Lower lobe of right lung (tissue), 2 donors: ENCODE results near the gene LHFPL3. TPM values are rescaled to one million over a fixed set of nuclear protein-coding genes. Genes with fewer than 3 reads are reported as not detected.

Experiments
- ATAC-seq, 2 donors: fragments of 200-7000 bp; cut with Tn5 transposase; one replicate each; pipeline ENCODE4 v1.9.1; 2020 to 2022; ENCODE audit warnings: mild to moderate bottlenecking in 2 of 2, moderate library complexity in 2 of 2
- DNase-seq: peaks from one replicate; pipeline ENCODE4 v3.0.0-alpha.2; 2020
- H3K27ac ChIP-seq: fragments of 200-600 bp; one replicate; pipeline ENCODE4 v1.8.0; 2022
- H3K27me3 ChIP-seq: fragments of 200-600 bp; one replicate; pipeline ENCODE4 v1.8.0; 2022; ENCODE audit warnings: low read depth
- H3K36me3 ChIP-seq: fragments of 200-600 bp; one replicate; pipeline ENCODE4 v1.8.0; 2022; ENCODE audit warnings: mild to moderate bottlenecking
- H3K4me1 ChIP-seq: fragments of 200-600 bp; one replicate; pipeline ENCODE4 v1.8.0; 2022
- H3K4me3 ChIP-seq: fragments of 200-600 bp; one replicate; pipeline ENCODE4 v1.8.0; 2022; ENCODE audit warnings: mild to moderate bottlenecking
- H3K9me3 ChIP-seq: fragments of 200-600 bp; one replicate; pipeline ENCODE4 v1.8.0; 2022
- CTCF ChIP-seq: fragments of 200-600 bp; IDR thresholded peaks from one replicate; pipeline ENCODE4 v1.8.0; 2022; ENCODE audit warnings: antibody characterized with exemption, mild to moderate bottlenecking
- intact Hi-C: fragments of 100-400 bp; cut with DNase I; formaldehyde crosslinking; loops from one replicate; pipeline ENCODE4 v1.11.0; 2022
- total RNA-seq: library from RNA; stranded (reverse); fragmentation: NEBNext Ultra II Directional; extraction: Animal tissue kit (Norgen Biotek cat#: 25700); gene quantifications from one replicate; pipeline ENCODE4 v1.2.1, GENCODE V29; 2021
- donor health status: DM: no; HTN: yes; CAD: no; lungs with severe emphysema.

Gene LHFPL3
- total RNA-seq, 1 donor from 2014 or later = not detected

GRCh38 chr7:104625956-104626355 is 297.6 kb downstream of the LHFPL3 start:
- Histone ChIP-seq H3K9me3 (no peaks in the 10 kb centered on the region), H3K27me3 (no peaks in the 10 kb centered on the region), H3K4me1 (no peaks in the 10 kb centered on the region), H3K36me3 (no peaks in the 10 kb centered on the region), H3K4me3 (no peak overlapping the region), H3K27ac (no peak overlapping the region)
- ATAC-seq = no peak
- no peak for DNase-seq
- intact Hi-C loops = no loop called here
- TF ChIP-seq CTCF = no peak

GRCh38 chr7:104627516-104627915 is 299.1 kb downstream of the LHFPL3 start:
- Histone ChIP-seq H3K4me3 (no peak overlapping the region), H3K36me3 (no peaks in the 10 kb centered on the region), H3K4me1 (no peaks in the 10 kb centered on the region), H3K9me3 (no peaks in the 10 kb centered on the region), H3K27ac (no peak overlapping the region), H3K27me3 (no peaks in the 10 kb centered on the region)
- no peak for TF ChIP-seq CTCF
- DNase-seq = no peak
- ATAC-seq = no peak
- intact Hi-C loops = no loop called here

- H3K4me3 ChIP-seq = no peak overlapping the region
- H3K4me1 ChIP-seq = no peaks in the 10 kb centered on the region
- ATAC-seq = no peak
- TF ChIP-seq CTCF = no peak
- no peaks in the 10 kb centered on the region for H3K36me3 ChIP-seq
- no peaks in the 10 kb centered on the region for H3K27me3 ChIP-seq
- no peaks in the 10 kb centered on the region for H3K9me3 ChIP-seq
- H3K27ac ChIP-seq = no peak overlapping the region
- intact Hi-C loops = no loop called here
- no peak for DNase-seq
Observed at GRCh38 chr7:104628017-104628416, 299.6 kb downstream of the LHFPL3 start.

- intact Hi-C loops = no loop called here
- no peak for ATAC-seq
- Histone ChIP-seq H3K36me3 (no peaks in the 10 kb centered on the region), H3K27me3 (no peaks in the 10 kb centered on the region), H3K9me3 (no peaks in the 10 kb centered on the region), H3K4me3 (no peak overlapping the region), H3K27ac (no peak overlapping the region), H3K4me1 (no peaks in the 10 kb centered on the region)
- no peak for TF ChIP-seq CTCF
- DNase-seq = no peak
Observed at GRCh38 chr7:104629408-104629807, 301.0 kb downstream of the LHFPL3 start.

- ATAC-seq = no peak
Observed at GRCh38 chr7:104640506-104640905, 312.1 kb downstream of the LHFPL3 start.

More at GRCh38 chr7:104640506-104640905, 312.1 kb downstream of the LHFPL3 start:
- intact Hi-C loops = no loop called here
- Histone ChIP-seq H3K4me3 (no peak overlapping the region), H3K4me1 (no peaks in the 10 kb centered on the region), H3K27ac (no peak overlapping the region), H3K36me3 (no peaks in the 10 kb centered on the region), H3K9me3 (no peaks in the 10 kb centered on the region), H3K27me3 (no peaks in the 10 kb centered on the region)
- no peak for DNase-seq
- no peak for TF ChIP-seq CTCF
